ENCODE data around the gene LHFPL6.

The LHFPL6 gene

DNA sequence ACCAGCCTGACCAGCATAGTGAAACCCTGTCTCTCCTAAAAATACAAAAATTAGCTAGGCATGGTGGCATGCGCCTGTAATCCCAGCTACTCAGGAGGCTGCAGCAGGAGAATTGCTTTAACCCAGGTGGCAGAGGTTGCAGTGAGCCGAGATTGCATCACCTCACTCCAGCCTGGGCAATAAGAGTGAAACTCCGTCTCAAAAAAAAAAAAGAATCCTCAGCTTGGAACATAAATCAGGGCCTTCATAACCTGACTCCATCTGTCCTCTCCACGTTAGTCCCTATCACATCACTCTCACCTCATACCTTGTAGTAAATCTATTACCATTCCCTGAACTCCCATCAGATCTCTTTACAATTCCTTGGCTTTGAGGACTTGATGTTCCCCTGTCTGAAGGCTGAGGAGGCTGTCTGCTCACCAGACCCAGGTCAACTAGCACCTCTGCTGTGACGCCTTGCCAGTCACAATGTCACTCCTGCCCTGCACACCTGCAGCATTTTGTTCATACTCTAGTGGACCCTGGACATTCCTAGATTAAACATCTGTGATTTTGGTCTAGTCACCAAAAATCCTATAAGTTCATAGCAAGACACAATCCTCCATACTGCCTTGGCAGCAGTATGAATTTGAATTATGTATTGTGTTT, 15.9 kb downstream of the LHFPL6 start:
- H3K4me3 ChIP-seq (ENCODE audit: low read depth, low read length), result no peak overlapping the region
- DNase-seq (ENCODE audit: low read depth), result no peak
- TF ChIP-seq, protein P1, sequence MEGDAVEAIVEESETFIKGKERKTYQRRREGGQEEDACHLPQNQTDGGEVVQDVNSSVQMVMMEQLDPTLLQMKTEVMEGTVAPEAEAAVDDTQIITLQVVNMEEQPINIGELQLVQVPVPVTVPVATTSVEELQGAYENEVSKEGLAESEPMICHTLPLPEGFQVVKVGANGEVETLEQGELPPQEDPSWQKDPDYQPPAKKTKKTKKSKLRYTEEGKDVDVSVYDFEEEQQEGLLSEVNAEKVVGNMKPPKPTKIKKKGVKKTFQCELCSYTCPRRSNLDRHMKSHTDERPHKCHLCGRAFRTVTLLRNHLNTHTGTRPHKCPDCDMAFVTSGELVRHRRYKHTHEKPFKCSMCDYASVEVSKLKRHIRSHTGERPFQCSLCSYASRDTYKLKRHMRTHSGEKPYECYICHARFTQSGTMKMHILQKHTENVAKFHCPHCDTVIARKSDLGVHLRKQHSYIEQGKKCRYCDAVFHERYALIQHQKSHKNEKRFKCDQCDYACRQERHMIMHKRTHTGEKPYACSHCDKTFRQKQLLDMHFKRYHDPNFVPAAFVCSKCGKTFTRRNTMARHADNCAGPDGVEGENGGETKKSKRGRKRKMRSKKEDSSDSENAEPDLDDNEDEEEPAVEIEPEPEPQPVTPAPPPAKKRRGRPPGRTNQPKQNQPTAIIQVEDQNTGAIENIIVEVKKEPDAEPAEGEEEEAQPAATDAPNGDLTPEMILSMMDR (IDR thresholded peaks at IDR 0.05; ENCODE audit: low read depth, low read length), result no peak
- TF ChIP-seq, protein P2, sequence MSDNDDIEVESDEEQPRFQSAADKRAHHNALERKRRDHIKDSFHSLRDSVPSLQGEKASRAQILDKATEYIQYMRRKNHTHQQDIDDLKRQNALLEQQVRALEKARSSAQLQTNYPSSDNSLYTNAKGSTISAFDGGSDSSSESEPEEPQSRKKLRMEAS (IDR thresholded peaks at IDR 0.05; ENCODE audit: low read depth, low read length), result no peak
- TF ChIP-seq MYC (IDR thresholded peaks at IDR 0.05; ENCODE audit: low read depth, low read length) (no peak), POLR2A (IDR thresholded peaks at IDR 0.05; ENCODE audit: extremely low read depth, insufficient read length) (no peak)

DNA sequence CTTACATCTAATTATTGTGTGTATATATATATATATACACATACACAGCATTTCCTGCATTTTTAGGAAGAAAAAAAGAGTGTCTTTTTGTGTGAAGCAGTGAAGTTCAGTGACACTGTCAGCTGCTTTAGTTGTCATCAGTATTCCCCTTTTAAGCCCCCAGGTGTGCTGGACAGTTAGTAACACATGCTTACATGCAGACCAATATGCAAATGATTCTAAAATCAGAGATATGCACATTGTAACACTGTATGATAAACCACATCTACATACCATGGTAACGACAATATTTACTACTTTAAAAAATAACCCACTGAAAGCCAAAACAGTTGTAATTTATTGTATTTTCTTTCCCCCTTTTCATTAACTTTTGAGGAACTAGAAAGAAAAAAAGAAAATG, 16.8 kb downstream of the LHFPL6 start:
- TF ChIP-seq POLR2A (IDR thresholded peaks at IDR 0.05; ENCODE audit: extremely low read depth, insufficient read length) (no peak), MYC (IDR thresholded peaks at IDR 0.05; ENCODE audit: low read depth, low read length) (no peak)
- TF ChIP-seq, protein P1 (IDR thresholded peaks at IDR 0.05; ENCODE audit: low read depth, low read length), result no peak
- TF ChIP-seq, protein P2 (IDR thresholded peaks at IDR 0.05; ENCODE audit: low read depth, low read length), result no peak
- no peak overlapping the region for H3K4me3 ChIP-seq (ENCODE audit: low read depth, low read length)
- DNase-seq (ENCODE audit: low read depth), result no peak

DNA sequence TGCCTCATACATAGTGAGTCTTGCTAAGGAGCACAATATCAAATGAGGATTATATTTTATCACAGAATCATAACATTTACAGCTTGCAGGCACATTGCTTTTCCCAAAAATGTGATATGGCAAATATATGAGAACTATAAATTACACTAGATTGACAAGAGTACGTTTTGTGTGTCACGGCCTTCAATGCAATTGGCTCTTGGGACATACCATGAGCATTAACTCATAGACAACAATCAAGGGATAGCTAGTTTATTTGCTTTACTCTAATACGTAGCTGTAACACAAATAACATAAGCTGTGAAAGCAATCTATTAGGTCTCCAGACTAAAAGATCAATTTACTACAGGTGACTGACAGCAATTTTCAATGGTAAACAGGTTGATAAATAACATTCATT, 17.8 kb downstream of the LHFPL6 start:
- H3K4me3 ChIP-seq (ENCODE audit: low read depth, low read length), result no peak overlapping the region
- TF ChIP-seq MYC (IDR thresholded peaks at IDR 0.05; ENCODE audit: low read depth, low read length), result no peak
- TF ChIP-seq, protein P2 (IDR thresholded peaks at IDR 0.05; ENCODE audit: low read depth, low read length), result no peak
- TF ChIP-seq POLR2A (IDR thresholded peaks at IDR 0.05; ENCODE audit: extremely low read depth, insufficient read length), result no peak
- TF ChIP-seq, protein P1 (IDR thresholded peaks at IDR 0.05; ENCODE audit: low read depth, low read length), result no peak
- no peak for DNase-seq (ENCODE audit: low read depth)

DNA sequence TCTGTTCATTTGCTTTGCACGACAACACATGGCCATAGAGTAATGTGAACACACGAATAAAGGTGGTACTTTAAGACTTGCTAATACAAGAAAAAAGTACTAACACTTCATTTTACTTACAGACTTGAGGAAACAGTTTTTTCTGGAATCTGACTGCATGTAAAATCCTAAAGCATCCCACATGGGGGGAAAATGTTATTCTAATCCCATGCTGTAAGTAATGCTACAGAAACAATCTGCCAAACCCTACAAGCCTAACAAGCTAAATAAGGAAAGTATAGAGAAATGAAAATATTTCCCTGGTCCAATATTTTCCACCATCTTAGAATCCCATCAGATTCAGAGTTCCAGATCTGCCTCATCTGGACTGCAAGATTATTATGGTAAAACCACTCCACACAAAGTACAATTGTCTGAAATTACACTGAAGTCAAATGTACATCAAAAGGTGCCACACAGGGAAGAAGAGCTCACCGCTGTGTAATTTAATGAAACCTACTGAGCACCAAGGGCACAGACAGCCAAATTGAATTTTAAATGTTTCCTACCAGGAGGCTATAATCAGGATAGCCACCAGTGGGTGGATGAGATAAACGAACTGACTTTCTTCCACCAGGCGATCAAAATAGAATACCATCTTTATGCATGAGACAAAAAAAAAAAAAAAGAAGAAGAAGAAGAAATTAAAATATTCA, 22.0 kb downstream of the LHFPL6 start:
- DNase-seq (ENCODE audit: low read depth), result no peak
- no peak overlapping the region for H3K4me3 ChIP-seq (ENCODE audit: low read depth, low read length)
- TF ChIP-seq POLR2A (IDR thresholded peaks at IDR 0.05; ENCODE audit: extremely low read depth, insufficient read length) (no peak), MYC (IDR thresholded peaks at IDR 0.05; ENCODE audit: low read depth, low read length) (no peak)
- TF ChIP-seq, protein P1 (IDR thresholded peaks at IDR 0.05; ENCODE audit: low read depth, low read length), result no peak
- TF ChIP-seq, protein P2 (IDR thresholded peaks at IDR 0.05; ENCODE audit: low read depth, low read length), result no peak

DNA sequence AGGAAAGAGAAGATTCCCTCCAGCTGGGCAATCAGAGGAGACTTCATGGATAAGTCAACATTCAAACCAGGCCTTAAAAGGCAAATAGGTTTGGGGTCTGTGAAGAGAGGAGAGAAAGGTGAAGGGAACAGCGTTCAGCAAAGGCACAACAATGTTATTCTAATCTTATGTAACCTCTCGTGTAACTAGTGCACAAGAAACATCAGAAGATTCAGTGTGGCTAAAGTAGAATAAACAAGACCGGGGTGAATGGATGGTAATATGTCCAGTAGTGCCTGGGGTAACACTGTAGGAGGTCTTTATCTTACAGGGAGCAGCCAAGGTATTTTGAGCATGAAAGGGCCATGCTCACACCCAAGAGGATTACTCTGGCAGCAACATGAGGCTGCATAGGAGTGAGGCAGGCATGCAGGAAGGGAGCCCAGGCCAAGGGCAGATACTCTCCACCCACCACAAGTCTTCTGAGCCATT, 24.1 kb downstream of the LHFPL6 start:
- TF ChIP-seq, protein P1 (IDR thresholded peaks at IDR 0.05; ENCODE audit: low read depth, low read length), result no peak
- TF ChIP-seq, protein P2 (IDR thresholded peaks at IDR 0.05; ENCODE audit: low read depth, low read length), result no peak
- TF ChIP-seq POLR2A (IDR thresholded peaks at IDR 0.05; ENCODE audit: extremely low read depth, insufficient read length), result no peak
- DNase-seq (ENCODE audit: low read depth), result no peak
- no peak overlapping the region for H3K4me3 ChIP-seq (ENCODE audit: low read depth, low read length)
